GM18505 (cell line): ENCODE data around the gene HDLBP.
"Not testable (repeated sequence)": the region's sequence is repeated elsewhere in the genome, so short reads cannot be mapped to it uniquely, and the experiment has no call there.

ENCODE experiments used
- ATAC-seq: cut with Tn5 transposase; IDR thresholded peaks from one replicate; pipeline ENCODE4 v1.9.1; 2021; ENCODE audit not compliant: unreplicated experiment
- POLR2A ChIP-seq: IDR thresholded peaks from 4 replicates; pipeline ENCODE4 v1.6.1; 2011; ENCODE audit warnings: borderline replicate concordance; ENCODE audit not compliant: insufficient read depth, insufficient read length; ENCODE audit errors: extremely low read depth

HDLBP gene

DNA sequence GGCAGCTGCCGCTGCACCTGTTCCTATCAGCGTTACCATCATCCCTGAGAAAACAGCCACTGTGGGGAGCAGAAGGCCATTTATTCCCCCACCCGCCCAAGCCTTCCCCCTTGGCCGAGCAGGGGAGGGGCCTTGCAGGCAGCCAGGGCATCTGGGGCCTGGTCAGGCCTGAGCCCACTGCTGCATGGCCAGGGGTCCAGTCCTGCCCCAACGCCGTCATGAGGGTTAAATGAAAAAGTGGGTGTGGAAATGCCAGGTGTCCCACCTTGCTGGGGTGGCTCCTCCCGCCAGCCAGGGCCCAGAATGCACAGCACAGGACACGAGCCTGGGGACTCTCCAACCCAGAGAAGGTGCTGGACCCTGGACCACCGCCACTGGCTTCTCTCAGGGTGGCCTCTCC is 112.8 kb downstream of the HDLBP start:
- TF ChIP-seq POLR2A = no peak
- ATAC-seq = no peak

- no peak for ATAC-seq
- TF ChIP-seq POLR2A = no peak
Measured at GRCh38 chr2:241202268-241202585, 113.2 kb downstream of the HDLBP start.

DNA sequence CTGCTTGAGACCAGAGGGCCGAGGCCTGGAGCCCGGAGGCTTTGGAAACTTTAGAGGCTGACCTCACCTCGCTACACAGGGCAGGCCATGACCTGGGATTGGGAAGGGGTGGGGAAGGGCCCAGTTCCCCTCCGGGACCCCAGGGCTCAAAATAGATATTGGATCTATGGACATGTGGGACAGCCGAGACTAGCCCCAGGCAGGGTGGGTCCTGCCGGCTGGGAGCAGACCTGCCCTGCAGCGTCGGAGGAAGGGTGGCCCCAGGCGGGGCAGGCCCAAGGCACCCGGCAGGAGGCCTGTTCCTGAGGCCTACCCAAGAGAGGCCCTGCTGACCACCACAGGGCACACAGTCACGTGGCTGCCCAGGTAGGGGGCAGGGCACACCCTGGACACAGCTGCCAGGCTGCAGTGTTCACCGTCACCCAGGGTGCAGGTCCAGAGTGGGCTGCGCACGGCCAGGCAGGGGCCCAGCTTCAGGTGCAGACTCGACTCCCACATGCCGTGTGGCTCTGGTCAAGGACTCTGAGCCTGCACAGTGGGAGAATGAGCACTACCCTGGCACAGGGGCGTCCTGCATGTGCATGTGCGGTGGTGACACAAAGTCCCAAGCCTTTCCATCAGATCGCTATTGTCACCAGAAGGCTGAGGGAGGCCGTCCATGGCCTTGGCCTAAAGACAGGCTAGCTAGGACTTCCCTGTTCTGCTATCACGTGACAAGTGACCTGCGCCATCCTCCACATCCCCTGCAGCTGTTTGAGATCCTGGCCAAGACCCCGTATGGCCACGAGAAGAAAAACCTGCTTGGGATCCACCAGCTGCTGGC is 113.8 kb downstream of the HDLBP start:
- no peak for TF ChIP-seq POLR2A
- ATAC-seq = no peak

GRCh38 chr2:241200822-241201395 is 114.6 kb downstream of the HDLBP start:
- ATAC-seq = no peak
- TF ChIP-seq POLR2A = no peak

DNA sequence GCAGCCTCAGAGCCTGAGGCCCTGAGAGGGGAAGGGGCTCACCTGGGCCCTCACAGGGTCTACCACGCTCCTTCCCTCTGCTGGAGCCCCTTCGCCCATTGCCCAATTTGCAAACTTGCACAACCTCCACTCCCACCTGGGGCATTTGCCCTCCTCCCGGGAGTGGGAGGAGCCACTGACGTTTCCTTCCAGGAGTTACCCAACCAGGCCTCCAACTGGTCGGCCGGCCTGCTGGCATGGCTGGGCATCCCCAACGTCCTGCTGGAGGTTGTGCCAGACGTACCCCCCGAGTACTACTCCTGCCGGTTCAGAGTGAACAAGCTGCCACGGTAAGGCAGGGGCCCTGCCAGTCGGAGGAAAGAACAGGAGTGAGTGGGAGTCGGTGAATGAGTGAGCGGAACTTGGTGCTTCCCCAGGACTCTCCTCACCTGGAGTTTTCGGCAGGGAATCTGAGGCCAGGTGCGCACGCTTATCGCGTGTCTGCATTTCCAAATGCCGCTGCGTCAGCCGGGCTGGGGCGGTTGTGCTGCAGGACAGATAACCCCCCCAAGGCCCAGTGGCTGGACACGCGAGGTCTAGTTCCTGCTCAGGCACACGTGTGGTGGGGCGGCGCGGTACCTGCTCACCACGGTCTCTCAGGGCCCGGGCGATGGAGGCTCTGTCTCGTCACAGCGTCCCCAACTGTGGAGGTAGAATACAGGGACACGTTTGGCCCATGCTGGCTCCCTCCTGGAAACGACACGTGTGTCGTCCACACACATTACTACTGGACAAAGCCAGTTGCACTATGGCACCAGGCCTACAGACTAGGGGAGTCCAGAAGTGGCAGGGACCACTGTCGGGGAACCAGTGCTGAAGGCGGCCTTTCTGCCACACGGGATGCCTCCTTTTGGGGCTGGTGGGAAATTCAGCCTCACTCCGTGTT is 115.3 kb downstream of the HDLBP start:
- TF ChIP-seq POLR2A = no peak
- ATAC-seq = no peak

GRCh38 chr2:241199286-241199685 is 116.2 kb downstream of the HDLBP start:
- TF ChIP-seq POLR2A = no peak
- ATAC-seq = no peak

DNA sequence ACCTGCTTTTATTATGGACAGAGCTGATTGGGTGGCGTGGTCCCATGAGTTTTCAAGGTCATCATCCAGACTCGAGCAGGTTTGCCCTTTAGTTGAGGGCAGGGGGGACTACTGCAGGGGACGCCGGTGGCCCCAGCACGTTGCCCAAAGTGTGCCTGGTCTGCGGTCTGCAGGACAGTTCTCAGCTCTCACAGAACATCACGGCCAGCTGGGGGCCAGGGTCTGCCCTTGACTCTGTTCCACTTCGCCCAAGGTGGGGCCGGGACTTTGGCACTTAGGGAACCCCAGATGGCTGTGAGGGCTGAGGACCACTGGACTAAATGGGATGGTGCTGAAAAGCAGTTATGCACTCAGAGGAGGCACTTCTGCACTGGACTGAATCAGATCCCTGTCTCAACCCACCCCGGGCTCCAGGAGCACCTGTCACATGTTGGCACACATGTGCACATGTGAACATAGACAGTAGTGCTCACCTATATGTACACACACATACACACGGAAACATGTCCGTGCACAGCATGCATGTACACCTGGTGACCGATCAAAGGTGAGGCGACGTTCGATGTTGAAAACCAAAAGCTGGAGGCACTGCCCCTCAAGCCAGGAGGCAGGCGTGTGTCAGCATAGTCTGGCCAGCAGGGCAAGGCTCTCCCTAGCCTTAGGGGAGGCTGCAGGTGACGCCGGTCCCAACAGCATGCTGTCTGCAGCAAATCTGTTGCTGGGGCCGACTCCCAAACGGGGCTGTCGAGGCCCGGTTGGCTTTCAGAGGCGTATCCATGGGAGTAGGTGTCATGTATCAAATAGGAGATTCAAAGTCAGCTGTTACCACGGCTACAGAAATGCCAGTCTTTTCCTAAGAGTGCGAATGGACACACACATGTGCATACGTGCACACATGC is 116.8 kb downstream of the HDLBP start:
- ATAC-seq = no peak

DNA sequence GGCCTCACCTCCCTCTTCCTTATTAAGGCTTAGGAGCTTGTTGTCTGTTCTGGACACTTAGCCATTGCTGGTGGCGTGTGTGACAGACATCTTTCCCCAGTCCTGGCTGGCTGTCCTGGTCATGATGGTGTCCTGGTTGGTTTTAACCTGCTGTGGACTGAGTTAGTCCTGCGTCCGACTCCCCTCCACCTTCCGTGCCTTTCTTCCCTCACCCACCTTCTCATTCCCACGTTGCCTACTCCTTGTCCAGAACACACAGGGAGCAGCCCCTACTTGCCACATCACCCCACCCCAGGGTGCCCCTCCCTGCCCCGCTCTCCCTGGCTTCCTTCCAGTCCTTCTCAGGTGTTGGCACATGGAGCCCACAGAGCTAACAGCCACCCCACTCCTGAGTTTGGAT is 117.5 kb downstream of the HDLBP start:
- no peak for TF ChIP-seq POLR2A
- ATAC-seq = no peak

More for the DNA sequence above, 116.8 kb downstream of the HDLBP start:
- no peak for TF ChIP-seq POLR2A

DNA sequence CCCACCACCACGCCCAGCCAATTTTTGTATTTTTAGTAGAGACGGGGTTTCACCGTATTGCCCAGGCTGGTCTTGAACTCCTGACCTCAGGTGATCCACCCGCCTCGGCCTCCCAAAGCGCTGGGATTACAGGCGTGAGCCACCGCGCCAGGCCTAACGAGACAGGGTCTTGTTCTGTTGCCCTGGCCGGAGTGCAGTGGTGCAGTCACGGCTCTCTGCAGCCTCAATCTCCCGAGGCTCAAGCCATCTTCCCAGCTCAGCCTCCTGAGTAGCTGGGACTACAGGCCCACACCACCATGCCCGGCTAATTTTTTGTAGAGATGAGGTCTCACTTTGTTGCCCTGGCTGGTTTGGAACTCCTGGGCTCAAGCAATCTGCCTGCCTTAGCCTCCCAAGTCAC is 118.2 kb downstream of the HDLBP start:
- not testable (repeated sequence) for ATAC-seq

GRCh38 chr2:241195506-241196130 is 119.9 kb downstream of the HDLBP start:
- no peak for TF ChIP-seq POLR2A
- no peak for ATAC-seq

- no peak for TF ChIP-seq POLR2A
- ATAC-seq = no peak
Measured at GRCh38 chr2:241194811-241195210, 120.7 kb downstream of the HDLBP start.

DNA sequence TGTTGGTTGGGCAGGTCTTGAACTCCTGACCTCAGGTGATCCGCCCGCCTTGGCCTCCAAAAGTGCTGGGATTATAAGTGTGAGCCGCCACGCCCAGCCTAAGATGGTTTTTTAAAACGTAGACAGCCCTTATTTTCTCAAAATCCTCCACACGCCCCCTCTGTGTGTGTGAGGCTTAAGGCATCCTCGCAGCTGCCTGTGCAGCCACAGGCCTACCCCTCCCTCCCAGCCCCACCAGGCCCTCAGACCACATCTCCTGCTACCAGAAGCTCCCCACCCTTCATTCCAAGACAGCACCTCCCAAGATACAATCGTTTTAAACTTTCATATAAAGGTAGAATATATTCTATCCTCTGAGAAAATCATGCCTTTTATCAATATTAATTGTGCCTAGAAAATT is 122.2 kb downstream of the HDLBP start:
- no peak for ATAC-seq

More for the DNA sequence above, 122.2 kb downstream of the HDLBP start:
- TF ChIP-seq POLR2A = no peak
